Stimulated activated CD4-positive, alpha-beta T cell treated with anti-CD3 and anti-CD28 coated beads, Interleukin-1b, Interleukin-23, amount 100 ng/mL, for 48 hours (primary cell): Measurements from ENCODE around the gene PRKG1.

ENCODE experiments used
- DNase-seq: peaks from one replicate; pipeline ENCODE4 v3.0.0-alpha.2; 2020

The PRKG1 gene

GRCh38 chr10:52308251-52309031 is 1234.2 kb downstream of the PRKG1 start:
- DNase-seq: no peak

GRCh38 chr10:52312942-52313255 is 1238.6 kb downstream of the PRKG1 start:
- DNase-seq: no peak

- no peak for DNase-seq
Measured at GRCh38 chr10:52313256-52313932, 1239.1 kb downstream of the PRKG1 start.

GRCh38 chr10:52313933-52314821 is 1239.9 kb downstream of the PRKG1 start, which contains the start of gene DKK1:
Gene DKK1, plus strand, starts transcription at chr10:52314281. Its CDS starts 154 bp downstream, at chr10:52314435.
- peak; percentile 29 for DNase-seq

GRCh38 chr10:52314822-52315552 is 1240.7 kb downstream of the PRKG1 start:
- DNase-seq: no peak

GRCh38 chr10:52316001-52316400 is 1241.7 kb downstream of the PRKG1 start:
- DNase-seq: no peak

- no peak for DNase-seq
Measured at GRCh38 chr10:52316500-52316899, 1242.2 kb downstream of the PRKG1 start.

GRCh38 chr10:52318136-52318701 is 1243.9 kb downstream of the PRKG1 start:
- DNase-seq: no peak

- no peak for DNase-seq
Measured at GRCh38 chr10:52318822-52319464, 1244.7 kb downstream of the PRKG1 start.

GRCh38 chr10:52319926-52320325 is 1245.6 kb downstream of the PRKG1 start:
- DNase-seq: no peak

GRCh38 chr10:52322323-52322722 is 1248.0 kb downstream of the PRKG1 start:
- no peak for DNase-seq

GRCh38 chr10:52322936-52323335 is 1248.6 kb downstream of the PRKG1 start:
- no peak for DNase-seq

GRCh38 chr10:52326382-52326781 is 1252.1 kb downstream of the PRKG1 start:
- DNase-seq: no peak

GRCh38 chr10:52331638-52332364 is 1257.5 kb downstream of the PRKG1 start:
- no peak for DNase-seq

GRCh38 chr10:52332815-52333214 is 1258.5 kb downstream of the PRKG1 start:
- DNase-seq: no peak

GRCh38 chr10:52334595-52334994 is 1260.3 kb downstream of the PRKG1 start:
- no peak for DNase-seq

GRCh38 chr10:52335665-52336064 is 1261.4 kb downstream of the PRKG1 start:
- DNase-seq: no peak

- no peak for DNase-seq
Measured at GRCh38 chr10:52337225-52337624, 1262.9 kb downstream of the PRKG1 start.

GRCh38 chr10:52343439-52343838 is 1269.2 kb downstream of the PRKG1 start:
- no peak for DNase-seq

GRCh38 chr10:52346394-52347326 is 1272.4 kb downstream of the PRKG1 start:
- no peak for DNase-seq
